Iris pigment epithelial cell (primary cell): Measurements from ENCODE around the gene TRIM44.
A peak's percentile ranks its signal among the peaks of the same experiment; 100 is the strongest.
"Not testable (repeated sequence)": the region's sequence is repeated elsewhere in the genome, so short reads cannot be mapped to it uniquely, and the experiment has no call there.

Experiments
- DNase-seq: peaks from one replicate; pipeline ENCODE4 v3.0.0-alpha.2; 2011; ENCODE audit warnings: low read depth

The TRIM44 gene

GRCh38 chr11:35672608-35673007 is 10.0 kb downstream of the TRIM44 start:
- no peak for DNase-seq

- peak; percentile 69 for DNase-seq
These were observed 13.5 kb downstream of the TRIM44 start for GRCh38 chr11:35675901-35676610.

DNA sequence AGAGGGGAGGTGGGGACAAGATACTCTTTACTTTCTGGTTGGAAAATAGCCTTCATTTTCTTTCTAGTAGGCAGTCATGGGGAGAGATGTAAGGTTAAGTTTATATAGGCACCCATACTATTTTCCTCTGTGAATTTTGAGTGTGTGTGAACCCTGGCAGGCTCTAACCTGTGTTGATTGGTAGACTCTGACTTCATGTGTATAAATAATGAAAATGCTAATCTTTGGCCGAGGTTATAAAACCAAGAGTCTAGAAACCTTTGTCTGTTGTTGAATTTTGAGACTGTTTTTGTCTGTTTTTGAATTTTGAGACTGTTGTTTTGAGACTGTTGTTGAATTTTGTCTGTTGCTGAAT is 14.0 kb downstream of the TRIM44 start:
- no peak for DNase-seq

DNA sequence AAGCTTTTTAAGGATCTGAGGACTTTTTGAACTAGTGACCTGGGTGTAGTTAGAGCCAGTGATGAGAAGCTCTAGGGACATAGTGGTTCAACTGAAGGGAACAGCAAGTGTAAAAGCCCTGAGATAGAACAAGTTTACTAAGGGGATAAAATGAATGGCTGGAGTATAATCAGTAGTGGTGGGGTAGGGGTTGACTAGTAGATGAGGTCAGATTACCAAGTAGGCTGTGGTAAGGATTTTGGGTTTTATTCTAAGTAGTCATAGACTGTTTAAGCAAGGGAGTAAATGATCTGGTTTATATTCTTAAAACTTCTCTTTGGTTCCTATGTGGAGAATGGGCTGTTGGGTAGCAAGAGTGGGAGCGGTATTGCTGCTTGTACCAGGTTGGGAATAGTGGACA is 15.3 kb downstream of the TRIM44 start:
- no peak for DNase-seq

DNA sequence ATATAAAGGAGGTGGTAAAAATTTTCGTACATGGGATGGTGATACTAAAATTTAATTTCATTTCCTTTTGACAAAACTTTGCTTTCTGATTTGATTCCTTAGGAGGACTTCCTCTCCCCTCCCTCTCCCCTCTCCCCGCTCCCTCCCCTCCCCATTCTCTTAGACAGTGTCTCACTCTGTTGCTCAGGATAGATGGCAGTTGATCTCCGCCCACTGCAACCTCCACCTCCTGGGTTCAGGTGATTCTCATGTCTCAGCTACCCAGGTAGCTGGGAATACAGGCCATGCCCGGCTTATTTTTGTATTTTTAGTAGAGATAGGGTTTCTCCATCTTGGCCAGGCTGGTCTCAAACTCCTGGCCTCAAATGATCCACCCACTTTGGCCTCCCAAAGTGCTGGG is 15.9 kb downstream of the TRIM44 start:
- no peak for DNase-seq

DNA sequence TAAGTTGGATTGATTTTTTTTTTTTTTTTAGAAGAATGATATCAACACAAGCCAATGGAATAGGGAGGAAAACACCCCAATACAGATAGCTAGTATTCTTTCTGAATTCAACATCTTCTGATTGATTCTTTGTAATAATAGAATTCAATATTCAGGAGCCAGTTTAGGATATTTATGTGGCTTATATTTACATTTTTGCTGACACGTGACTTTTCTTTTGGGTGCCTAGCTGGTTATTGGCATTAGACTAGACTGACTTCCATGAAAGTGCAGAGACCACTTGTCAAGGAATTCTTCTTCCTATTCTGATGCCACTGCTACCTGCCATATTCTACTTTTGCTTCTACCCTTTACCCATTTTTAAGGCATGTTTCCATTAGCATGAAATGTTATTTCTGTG is 16.4 kb downstream of the TRIM44 start:
- no peak for DNase-seq

DNA sequence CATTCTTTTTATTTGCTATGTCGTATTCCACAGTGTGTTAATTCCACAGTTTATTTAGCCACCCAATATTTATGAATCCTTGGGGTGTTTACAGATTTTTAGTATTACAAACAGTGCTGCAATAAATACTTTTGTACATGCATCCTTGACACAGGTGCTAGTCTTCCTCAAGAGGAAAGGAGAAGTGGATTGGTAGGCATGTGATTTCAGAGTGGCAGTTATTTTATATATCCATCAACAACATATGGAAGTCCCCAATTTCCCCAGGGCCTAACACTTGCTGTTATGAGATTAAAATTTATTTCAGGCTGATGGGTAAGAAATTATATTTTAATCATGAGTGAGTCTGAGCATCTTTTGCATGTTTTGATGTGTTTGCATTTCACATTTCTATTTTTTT is 17.9 kb downstream of the TRIM44 start:
- no peak for DNase-seq

DNA sequence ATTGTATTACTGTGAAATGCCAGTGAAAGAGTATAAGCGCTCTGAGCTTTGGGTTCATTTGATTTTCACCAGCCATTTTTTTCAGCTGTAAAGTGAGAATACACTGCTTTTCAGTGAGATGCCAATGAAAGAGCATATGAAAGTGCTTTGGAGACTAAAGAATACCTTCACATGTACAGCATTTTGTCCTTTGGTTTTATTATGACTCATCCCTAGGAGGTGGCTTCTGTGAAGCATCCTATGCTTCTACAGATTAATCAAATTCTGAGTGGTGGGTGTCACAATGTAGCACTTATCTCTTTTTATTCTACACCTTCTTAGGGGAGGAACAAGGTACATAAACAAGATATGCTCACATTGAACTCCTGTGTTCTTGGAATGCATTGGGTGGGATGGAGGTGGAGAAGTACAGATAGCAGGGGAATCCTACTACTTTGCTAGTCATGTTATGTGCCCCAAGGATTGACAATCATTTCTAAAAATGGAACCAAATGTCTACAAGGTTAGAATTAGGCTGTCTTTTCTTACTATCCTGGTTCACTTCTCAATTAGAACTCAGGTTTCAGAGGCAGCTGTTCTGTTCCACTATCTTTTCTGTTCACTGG is 18.7 kb downstream of the TRIM44 start:
- DNase-seq: no peak

- DNase-seq: peak; percentile 42
These were observed 19.9 kb downstream of the TRIM44 start for GRCh38 chr11:35682230-35683173.

- DNase-seq: peak; percentile 45
These were observed 21.3 kb downstream of the TRIM44 start for GRCh38 chr11:35683728-35684339.

DNA sequence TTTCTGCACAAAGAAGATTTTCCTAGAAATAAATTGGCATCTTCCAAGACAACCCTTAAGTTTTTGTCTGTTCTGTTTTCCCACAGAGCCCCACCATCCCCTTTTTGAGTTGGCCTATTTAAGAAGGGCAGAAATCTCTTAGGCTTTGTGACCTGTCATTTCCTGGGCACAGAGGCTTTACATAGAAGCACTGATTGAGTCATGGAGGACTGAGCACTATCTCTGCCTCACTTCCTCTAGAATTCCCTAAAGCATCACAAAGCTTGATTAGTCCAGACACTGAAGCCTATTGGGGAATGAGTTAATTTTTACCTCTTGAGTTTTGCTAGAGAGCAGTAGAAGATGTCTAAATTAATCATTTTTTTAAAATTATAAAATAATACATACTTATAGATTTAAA is 25.4 kb downstream of the TRIM44 start:
- DNase-seq: peak; percentile 63

GRCh38 chr11:35689081-35689996 is 26.8 kb downstream of the TRIM44 start:
- DNase-seq: no peak

GRCh38 chr11:35702126-35702525 is 39.6 kb downstream of the TRIM44 start:
- DNase-seq: no peak

- no peak for DNase-seq
These were observed 46.8 kb downstream of the TRIM44 start for GRCh38 chr11:35709376-35709775.

DNA sequence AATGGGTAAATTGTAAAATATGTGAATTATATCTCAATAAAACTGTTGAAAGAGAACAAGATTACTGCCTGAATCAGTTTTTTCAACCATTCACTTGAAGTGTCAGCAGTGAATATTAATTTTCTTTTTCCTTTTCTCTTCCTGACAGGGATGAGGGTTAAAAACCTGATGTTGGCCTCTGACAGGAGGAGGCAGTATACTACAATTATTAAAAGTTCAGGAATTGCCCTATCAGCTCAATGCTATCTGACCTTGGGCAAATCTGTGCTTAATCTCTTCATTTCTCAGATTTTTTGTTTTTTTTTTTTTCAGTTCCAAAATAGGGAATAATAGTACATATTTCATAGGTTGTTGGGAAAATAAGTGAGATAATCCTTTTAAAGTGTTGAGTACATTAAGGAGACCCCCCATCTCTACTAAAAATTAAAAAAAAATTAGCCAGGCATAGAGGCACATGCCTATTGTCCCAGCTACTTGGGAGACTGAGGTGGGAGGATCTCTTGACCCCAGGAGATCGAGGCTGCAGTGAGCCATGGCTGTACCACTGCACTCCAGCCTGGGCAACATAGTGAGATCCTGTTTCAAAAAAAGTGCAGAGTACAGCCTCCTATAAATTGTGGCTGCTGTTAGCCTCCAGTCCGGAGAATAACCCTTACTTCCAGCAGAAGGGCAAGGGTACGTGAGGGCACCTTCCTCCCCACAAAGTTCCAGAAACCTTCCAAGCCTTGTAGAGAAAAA is 48.8 kb downstream of the TRIM44 start:
- no peak for DNase-seq

DNA sequence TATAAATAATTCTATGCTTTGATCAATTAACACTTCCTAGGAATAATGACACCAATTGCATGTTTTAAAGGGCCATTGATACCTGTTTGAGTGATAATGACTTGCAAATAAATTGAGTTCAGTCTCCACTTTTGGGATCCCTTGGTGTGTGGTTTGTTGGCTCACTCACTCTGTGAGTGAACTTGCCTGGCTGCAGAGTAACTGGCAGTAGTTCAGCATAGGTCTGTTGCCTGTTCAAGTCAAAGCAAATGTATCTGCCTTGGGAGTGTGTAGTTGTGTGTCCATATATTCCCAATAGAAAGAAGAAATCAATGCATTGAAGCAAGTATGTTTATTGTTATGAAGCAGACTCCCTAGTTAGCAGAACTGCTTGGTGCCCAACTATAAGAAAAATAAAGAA is 49.3 kb downstream of the TRIM44 start:
- no peak for DNase-seq

DNA sequence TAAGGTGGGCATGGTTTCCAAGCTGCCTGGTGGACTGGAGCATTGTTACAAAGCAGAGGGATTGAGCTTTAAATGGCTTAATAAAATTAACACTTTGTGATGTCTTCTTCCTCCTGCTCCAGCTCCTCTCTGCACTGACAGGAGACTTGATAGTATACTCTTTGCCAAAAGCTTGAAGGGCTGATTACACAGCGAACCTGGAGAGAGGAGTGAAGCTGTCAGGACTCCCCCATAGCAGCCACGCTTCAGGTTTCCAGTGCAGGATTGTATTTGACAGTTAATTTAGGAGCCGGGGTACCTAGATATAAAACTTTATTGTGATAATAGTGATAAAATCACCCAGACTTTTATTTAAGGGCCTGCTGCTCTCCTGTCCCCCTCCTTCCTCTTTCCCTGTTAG is 50.0 kb downstream of the TRIM44 start:
- no peak for DNase-seq

- peak; percentile 74 for DNase-seq
These were observed 52.5 kb downstream of the TRIM44 start for GRCh38 chr11:35714882-35715627.

GRCh38 chr11:35715677-35716076 is 53.1 kb downstream of the TRIM44 start:
- not testable (repeated sequence) for DNase-seq

DNA sequence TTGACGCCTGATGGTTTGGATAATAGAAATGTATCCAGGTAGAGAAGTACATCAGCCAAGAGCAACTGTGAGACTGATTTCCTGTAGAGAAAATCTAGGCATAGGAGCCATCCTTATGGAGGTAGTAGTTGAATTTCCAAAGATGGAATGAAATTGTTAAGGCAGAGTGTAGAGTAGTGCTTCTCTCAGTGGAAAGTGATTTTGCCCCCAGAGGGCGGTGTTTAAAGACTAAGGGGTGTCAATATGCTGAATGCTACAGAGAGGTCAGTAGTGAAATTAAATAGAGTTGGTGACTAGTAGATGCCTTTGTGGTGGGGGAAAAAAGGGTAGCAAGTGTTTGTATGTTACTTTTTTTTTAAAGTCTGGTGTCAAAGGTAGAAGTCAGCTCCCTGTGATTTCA is 54.5 kb downstream of the TRIM44 start:
- DNase-seq: no peak
